C4-2B (cell line): ENCODE measurements around the gene STK16.

Source experiments
- CTCF ChIP-seq: fragments of 450-650 bp; conservative IDR thresholded peaks from 2 replicates; pipeline ENCODE4 v1.5.1; 2017; ENCODE audit warnings: mild to moderate bottlenecking
- ZFX ChIP-seq: fragments of 450-650 bp; IDR thresholded peaks from 2 replicates; pipeline ENCODE4 v1.6.1; 2017

DNA sequence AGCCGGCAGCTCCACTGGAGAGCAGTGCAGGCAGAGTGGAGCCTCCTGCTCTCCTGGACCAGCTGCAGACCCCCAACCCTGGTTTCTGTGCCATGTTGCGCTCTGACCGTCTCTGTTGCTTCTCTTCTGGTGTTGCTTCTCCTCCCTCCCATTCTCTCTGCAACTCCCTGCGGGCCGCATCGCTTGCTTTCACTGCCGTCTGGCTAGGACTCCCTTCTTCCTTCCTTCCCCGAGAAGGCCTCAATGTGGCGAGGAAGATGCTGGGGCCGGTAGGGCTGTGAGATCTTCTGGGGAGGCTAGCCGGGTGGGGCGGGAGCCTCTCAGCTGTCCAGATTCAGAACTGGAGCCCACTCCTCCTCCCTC, 40.1 kb downstream of the STK16 start:
- TF ChIP-seq CTCF = no peak
- TF ChIP-seq ZFX = no peak
